Coronary artery (tissue), 2 donors: ENCODE data around the gene FAM110D.
A peak's percentile ranks its signal among the peaks of the same experiment; 100 is the strongest.

Experiments used
- DNase-seq: peaks from one replicate; pipeline ENCODE4 v3.0.0-alpha.2; 2017; ENCODE audit warnings: low spot score
- H3K27ac ChIP-seq, 2 donors: fragments of 200-600 bp; sonication (generic); one replicate each; pipeline ENCODE4 v1.5.1; 2016 to 2019
- H3K4me3 ChIP-seq: fragments of 200-600 bp; sonication (generic); 2 replicates; pipeline ENCODE4 v1.5.1; 2016; ENCODE audit warnings: mild to moderate bottlenecking, moderate library complexity
- TF ChIP-seq, protein P1 (sequence below): fragments of 200-600 bp; sonication (generic); IDR thresholded peaks from one replicate; pipeline ENCODE4 v1.5.1; 2019; ENCODE audit warnings: antibody characterized with exemption

Gene FAM110D

DNA sequence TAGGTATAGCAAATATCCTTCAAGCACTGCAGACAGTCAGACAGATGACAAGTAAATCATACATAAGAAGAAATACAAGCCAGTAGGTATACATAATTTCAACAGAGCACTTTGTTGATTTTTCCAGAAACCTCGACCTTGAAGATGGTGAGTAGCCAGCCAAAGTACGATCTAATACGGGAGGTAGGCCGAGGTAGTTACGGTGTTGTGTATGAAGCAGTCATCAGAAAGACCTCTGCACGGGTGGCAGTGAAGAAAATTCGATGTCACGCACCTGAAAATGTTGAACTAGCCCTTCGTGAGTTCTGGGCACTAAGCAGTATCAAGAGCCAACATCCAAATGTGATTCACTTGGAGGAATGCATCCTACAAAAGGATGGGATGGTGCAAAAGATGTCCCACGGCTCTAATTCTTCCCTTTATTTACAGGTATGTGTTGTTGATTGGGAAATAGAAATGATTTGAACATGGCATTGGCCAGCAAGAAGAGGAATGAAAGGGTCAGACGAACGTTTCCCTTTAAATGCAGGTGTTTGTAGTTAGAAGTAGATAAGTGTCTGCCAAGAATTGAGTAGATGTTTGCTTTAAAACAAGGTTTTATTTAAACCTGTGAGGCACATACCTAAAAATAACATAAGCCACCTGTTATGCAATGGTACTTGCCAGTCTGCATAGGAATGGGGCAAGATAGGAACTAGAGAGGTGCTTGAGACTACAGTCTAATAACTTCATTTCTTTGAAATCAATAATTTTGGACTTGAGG is 44.5 kb upstream of the FAM110D start:
- DNase-seq = no peak

DNA sequence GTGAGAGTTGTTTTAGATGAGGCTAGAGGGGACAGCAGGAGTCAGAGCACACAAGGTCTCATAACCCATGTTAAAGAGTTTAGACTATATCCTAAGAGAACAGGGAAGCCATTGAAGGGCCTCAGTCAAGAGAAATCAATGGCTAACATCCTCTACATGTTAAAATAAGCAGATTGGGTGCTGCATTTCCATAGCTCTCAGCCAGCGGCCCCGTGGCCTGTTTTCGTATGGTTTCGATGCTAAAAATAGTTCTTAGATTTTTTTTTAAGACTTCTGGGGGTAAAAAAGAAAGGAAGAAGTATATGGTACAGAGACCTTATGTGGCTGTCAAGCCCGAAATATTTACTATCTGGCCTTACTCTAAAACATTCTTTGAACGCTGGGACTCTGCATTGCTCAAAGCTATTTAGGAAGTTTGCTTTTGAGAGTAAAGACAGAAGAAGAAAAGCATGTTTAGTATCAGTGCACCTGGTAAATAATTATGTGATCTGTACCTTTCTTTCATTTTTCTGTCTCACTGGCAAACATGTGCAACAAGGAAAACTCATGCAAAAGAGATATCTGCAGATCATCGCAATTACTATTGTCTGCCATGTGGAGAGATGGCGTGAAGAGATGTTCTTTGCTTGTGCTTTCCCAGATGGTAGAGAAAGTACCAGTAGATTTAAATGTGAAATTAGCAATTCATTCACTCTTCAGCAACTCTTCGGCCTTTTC is 38.8 kb upstream of the FAM110D start:
- no peak for DNase-seq
- Histone ChIP-seq H3K4me3 (no peak overlapping the region), H3K27ac (no peak overlapping the region)
- TF ChIP-seq, protein P1, sequence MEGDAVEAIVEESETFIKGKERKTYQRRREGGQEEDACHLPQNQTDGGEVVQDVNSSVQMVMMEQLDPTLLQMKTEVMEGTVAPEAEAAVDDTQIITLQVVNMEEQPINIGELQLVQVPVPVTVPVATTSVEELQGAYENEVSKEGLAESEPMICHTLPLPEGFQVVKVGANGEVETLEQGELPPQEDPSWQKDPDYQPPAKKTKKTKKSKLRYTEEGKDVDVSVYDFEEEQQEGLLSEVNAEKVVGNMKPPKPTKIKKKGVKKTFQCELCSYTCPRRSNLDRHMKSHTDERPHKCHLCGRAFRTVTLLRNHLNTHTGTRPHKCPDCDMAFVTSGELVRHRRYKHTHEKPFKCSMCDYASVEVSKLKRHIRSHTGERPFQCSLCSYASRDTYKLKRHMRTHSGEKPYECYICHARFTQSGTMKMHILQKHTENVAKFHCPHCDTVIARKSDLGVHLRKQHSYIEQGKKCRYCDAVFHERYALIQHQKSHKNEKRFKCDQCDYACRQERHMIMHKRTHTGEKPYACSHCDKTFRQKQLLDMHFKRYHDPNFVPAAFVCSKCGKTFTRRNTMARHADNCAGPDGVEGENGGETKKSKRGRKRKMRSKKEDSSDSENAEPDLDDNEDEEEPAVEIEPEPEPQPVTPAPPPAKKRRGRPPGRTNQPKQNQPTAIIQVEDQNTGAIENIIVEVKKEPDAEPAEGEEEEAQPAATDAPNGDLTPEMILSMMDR = no peak

More for the DNA sequence above, 44.5 kb upstream of the FAM110D start:
- no peak overlapping the region for H3K4me3 ChIP-seq
- no peak overlapping the region for H3K27ac ChIP-seq
- TF ChIP-seq, protein P1 = no peak

DNA sequence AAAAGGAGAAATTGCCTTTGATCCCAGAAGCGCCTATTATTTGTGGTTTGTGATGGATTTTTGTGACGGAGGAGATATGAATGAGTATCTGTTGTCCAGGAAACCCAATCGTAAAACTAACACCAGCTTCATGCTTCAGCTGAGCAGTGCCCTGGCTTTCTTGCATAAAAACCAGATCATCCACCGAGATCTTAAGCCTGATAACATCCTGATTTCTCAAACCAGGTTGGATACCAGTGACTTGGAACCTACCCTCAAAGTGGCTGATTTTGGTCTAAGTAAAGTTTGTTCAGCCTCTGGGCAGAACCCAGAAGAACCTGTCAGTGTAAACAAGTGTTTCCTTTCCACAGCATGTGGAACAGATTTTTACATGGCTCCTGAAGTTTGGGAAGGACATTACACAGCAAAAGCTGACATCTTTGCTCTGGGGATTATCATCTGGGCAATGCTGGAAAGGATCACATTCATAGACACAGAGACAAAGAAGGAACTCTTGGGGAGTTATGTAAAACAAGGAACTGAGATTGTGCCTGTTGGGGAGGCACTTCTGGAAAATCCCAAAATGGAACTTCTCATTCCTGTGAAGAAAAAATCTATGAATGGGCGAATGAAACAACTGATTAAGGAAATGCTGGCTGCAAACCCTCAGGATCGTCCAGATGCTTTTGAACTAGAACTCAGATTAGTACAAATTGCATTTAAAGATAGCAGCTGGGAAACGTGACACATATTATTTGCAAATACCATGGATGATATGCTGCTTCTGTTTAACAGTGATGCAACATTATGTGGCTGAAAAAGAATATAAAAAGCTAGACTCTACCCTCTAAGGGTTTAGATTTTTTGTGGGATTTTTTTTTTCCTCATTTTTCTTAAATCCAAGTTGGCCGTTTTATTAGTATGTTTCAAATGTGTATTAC is 36.8 kb upstream of the FAM110D start:
- Histone ChIP-seq H3K27ac (peak overlapping the region in 1 of 2 donors; percentile 11), H3K4me3 (no peak overlapping the region)
- TF ChIP-seq, protein P1 = no peak
- no peak for DNase-seq

DNA sequence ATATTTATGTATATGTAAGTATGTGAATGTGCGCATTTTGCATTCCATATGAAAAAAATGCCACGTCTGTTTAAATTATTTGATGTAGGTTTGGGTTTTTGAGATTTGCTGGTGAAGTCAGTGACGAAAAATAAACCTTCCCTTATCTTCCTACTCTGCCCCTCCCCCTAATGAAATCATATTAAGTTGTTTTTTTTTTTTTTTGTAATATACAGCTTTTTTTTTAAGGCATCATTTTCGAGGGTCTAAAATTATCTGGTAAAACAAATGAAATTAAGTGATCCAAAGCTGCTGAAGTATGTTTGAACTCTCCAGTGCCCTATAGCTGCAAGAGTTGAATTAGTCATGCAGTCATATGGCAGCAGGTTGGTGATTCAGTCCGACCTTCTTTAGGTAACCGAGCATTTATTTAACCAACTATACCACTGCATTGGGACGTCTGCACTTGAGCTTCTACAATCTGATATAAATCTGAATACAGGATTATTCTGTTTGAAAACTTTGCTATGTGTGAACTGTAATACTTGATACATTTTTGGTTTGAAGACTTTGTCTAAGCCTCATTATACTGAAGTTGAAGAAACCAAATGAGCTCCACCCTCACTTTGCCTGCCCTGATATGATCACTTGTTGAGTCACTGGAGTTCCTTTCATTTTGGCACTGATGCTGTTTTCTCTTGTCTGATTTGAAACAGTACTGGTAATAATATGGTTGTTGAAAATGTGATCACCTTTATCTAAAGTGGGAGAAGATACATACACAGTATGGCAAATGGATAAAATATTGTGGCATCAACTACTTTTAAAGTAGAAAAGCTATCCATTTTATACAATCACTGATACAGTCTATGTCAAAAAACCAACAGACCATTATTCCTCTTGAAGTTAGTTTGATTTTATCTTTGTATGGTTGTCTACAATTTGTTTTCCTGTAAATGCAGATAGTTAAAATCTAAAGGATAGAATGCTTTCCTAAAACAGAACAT is 35.6 kb upstream of the FAM110D start:
- no peak for DNase-seq
- Histone ChIP-seq H3K27ac (no peak overlapping the region), H3K4me3 (no peak overlapping the region)
- TF ChIP-seq, protein P1 = no peak

DNA sequence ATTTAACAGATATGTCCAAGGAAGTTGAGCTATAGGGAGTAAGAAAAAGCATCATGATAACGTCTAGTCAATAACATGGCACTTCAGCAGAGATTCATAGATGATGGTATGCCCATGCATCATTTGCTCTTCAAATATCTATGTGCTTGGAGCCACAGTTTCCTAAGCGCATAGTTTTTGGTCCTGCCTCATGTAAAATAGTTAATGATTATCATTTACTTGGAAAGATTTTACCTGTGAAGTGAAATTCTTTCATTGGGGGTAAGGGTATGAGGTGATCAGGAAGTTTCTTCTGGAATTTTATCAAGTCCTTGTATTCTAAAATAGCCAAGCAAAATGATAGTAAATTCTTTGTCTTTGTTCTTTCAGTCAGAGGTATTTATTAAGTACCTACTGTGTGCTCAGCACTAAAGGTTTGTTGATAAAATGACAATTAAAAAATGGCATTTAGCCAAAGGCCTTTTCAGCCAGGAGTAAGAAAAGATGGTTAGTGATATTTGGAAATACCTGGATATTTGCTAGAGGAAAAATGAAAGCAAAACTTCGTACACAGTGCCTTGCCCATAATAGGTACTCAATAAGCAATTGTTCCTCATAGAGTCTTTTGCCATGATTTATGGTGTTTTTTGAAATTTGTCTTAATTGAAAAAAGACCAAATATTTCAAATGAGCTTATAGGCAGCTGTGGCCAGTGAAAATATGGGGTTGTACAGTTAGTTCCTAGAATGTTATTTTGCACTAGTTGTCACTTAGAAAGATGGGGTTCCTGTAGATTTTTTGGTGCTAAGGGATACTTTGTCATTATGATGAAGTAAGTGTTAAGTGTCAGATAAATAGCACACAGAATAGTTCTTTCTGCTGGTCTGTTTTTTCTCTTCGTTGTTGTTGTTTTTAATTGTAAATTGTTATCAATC is 34.2 kb upstream of the FAM110D start:
- no peak overlapping the region for H3K4me3 ChIP-seq
- no peak overlapping the region for H3K27ac ChIP-seq
- no peak for DNase-seq
- TF ChIP-seq, protein P1 = no peak
